HCT116 (cell line): ENCODE results near the gene TNRC18. TPM values are rescaled to one million over a fixed set of nuclear protein-coding genes. Genes with fewer than 3 reads are reported as not detected.
"Not testable (repeated sequence)": the region's sequence is repeated elsewhere in the genome, so short reads cannot be mapped to it uniquely, and the experiment has no call there.

Experiments
- ATAC-seq: fragments of 200-7000 bp; cut with Tn5 transposase; 2 replicates; pipeline ENCODE4 v1.9.1; 2020; ENCODE audit warnings: mild to moderate bottlenecking, moderate library complexity
- BruUV-seq: library from RNA; stranded (reverse); fragments of 400-500 nt; replicated peaks from 2 replicates; lab custom pipeline; 2021; lab: Mats Ljungman, UMichigan
- CTCF ChIA-PET: fragments of 300-600 bp; sonication (Branson Sonifier 250); formaldehyde crosslinking; loops from one replicate; lab custom pipeline; 2021; ENCODE audit warnings: antibody characterized with exemption; lab: Charles Lee
- POLR2A ChIA-PET: fragments of 300-600, 350-600 bp; sonication (Branson Sonifier 250); formaldehyde crosslinking; loops from one replicate; lab custom pipeline; 2021; ENCODE audit warnings: antibody characterized with exemption; lab: Charles Lee
- RAD21 ChIA-PET, 2 experiments: fragments of 300-600 bp; sonication (Branson Sonifier 250); formaldehyde crosslinking; loops; one replicate each; lab custom pipeline; 2023; ENCODE audit warnings: low total read pairs in 2 of 2; ENCODE audit not compliant: uncharacterized antibody in 2 of 2, unreplicated experiment in 2 of 2, low non-redundant PET in 1 of 2; lab: Charles Lee
- DNase-seq: peaks from one replicate; pipeline ENCODE4 v3.0.0-alpha.2; 2010; ENCODE audit warnings: low read depth, low spot score
- H2AFZ ChIP-seq: fragments of 200-600 bp; shearing (Covaris generic), sonication (generic); 2 replicates; pipeline ENCODE4 v1.6.1; 2017; ENCODE audit warnings: low read depth, mixed run types, mixed read lengths, antibody characterized with exemption, low read length; ENCODE audit not compliant: poor library complexity, severe bottlenecking
- H3K27ac ChIP-seq: 2 replicates; pipeline ENCODE4 v1.5.1; 2012; ENCODE audit warnings: low read depth, low read length
- H3K27me3 ChIP-seq: fragments of 200-600 bp; sonication (generic); 2 replicates; pipeline ENCODE4 v1.6.1; 2016; ENCODE audit warnings: mixed run types, low read length, mixed read lengths; ENCODE audit not compliant: insufficient read depth
- H3K36me3 ChIP-seq, 2 experiments: fragments of 200-500 bp in 1 of 2; fragments of 200-600 bp in 1 of 2; sonication (Bioruptor generic) in 1 of 2; sonication (generic) in 1 of 2; 2 replicates each; pipeline versions ENCODE4 v1.5.1 to v1.6.1; 2014 to 2016; ENCODE audit warnings: low read length in 2 of 2, inconsistent platforms in 1 of 2, mixed read lengths in 1 of 2, mixed run types in 1 of 2; ENCODE audit not compliant: insufficient read depth in 2 of 2, control insufficient read depth in 1 of 2
- H3K4me1 ChIP-seq, 2 experiments: fragments of 200-600 bp in 1 of 2; sonication (generic) in 1 of 2; 2 replicates each; pipeline versions ENCODE4 v1.5.1 to v1.6.1; 2012 to 2017; ENCODE audit warnings: low read length in 2 of 2, inconsistent platforms in 1 of 2, mild to moderate bottlenecking in 1 of 2, mixed read lengths in 1 of 2, mixed run types in 1 of 2, moderate library complexity in 1 of 2; ENCODE audit not compliant: insufficient read depth in 2 of 2, control insufficient read depth in 1 of 2
- H3K4me2 ChIP-seq: fragments of 200-600 bp; sonication (generic); 2 replicates; pipeline ENCODE4 v1.6.1; 2017; ENCODE audit warnings: mixed run types, low read length, mixed read lengths
- H3K4me3 ChIP-seq, 2 experiments: fragments of 200-600 bp in 1 of 2; sonication (generic) in 1 of 2; replicated peaks in 1 of 2; 2 replicates each; pipeline ENCODE4 v1.5.1; 2011 to 2016; ENCODE audit warnings: low read length in 2 of 2, control low read depth in 1 of 2, low read depth in 1 of 2, mild to moderate bottlenecking in 1 of 2, mixed read lengths in 1 of 2, mixed run types in 1 of 2
- H3K79me2 ChIP-seq: fragments of 200-600 bp; sonication (generic); 2 replicates; pipeline ENCODE4 v1.6.1; 2017; ENCODE audit warnings: mild to moderate bottlenecking, mixed run types, low read length, moderate library complexity, mixed read lengths; ENCODE audit not compliant: insufficient read depth
- H3K9ac ChIP-seq: fragments of 200-600 bp; sonication (generic); 2 replicates; pipeline ENCODE4 v1.6.1; 2016; ENCODE audit warnings: low read length, mixed read lengths
- H3K9me2 ChIP-seq: fragments of 200-600 bp; sonication (generic), shearing (Covaris generic); 2 replicates; pipeline ENCODE4 v1.6.1; 2017; ENCODE audit warnings: mixed run types, mild to moderate bottlenecking, moderate library complexity; ENCODE audit not compliant: insufficient read depth
- H3K9me3 ChIP-seq, 2 experiments: fragments of 200-500 bp in 1 of 2; fragments of 200-600 bp in 1 of 2; sonication (Bioruptor generic) in 1 of 2; sonication (generic) in 1 of 2; 2 replicates each; pipeline ENCODE4 v1.6.1; 2014 to 2017; ENCODE audit warnings: low read length in 2 of 2, mixed read lengths in 2 of 2, inconsistent platforms in 1 of 2, low read depth in 1 of 2, mild to moderate bottlenecking in 1 of 2, mixed run types in 1 of 2, moderate library complexity in 1 of 2; ENCODE audit not compliant: control insufficient read depth in 1 of 2, insufficient read depth in 1 of 2
- H4K20me1 ChIP-seq: fragments of 200-600 bp; sonication (generic), shearing (Covaris generic); 2 replicates; pipeline ENCODE4 v1.6.1; 2017; ENCODE audit warnings: mixed run types, mild to moderate bottlenecking, moderate library complexity; ENCODE audit not compliant: insufficient read depth
- CEBPB ChIP-seq: IDR thresholded peaks from 2 replicates; pipeline ENCODE4 v1.6.1; 2012; ENCODE audit warnings: low read depth
- EGR1 ChIP-seq: IDR thresholded peaks from 2 replicates; pipeline ENCODE4 v1.6.1; 2012; ENCODE audit warnings: low read depth
- ELF1 ChIP-seq: IDR thresholded peaks from 2 replicates; pipeline ENCODE4 v1.6.1; 2012; ENCODE audit warnings: low read depth, borderline replicate concordance
- EZH2 ChIP-seq: fragments of 200-600 bp; sonication (generic); IDR thresholded peaks from 2 replicates; pipeline ENCODE4 v1.6.1; 2017; ENCODE audit warnings: antibody characterized with exemption, mixed run types
- EZH2phosphoT487 ChIP-seq: fragments of 200-600 bp; IDR thresholded peaks from 2 replicates; pipeline ENCODE4 v1.6.1; 2018; ENCODE audit warnings: antibody characterized with exemption, borderline replicate concordance
- FOSL1 ChIP-seq: IDR thresholded peaks from 2 replicates; pipeline ENCODE4 v1.6.1; 2012; ENCODE audit warnings: low read depth
- POLR2AphosphoS5 ChIP-seq: IDR thresholded peaks from 2 replicates; pipeline ENCODE4 v1.6.1; 2011; ENCODE audit warnings: mild to moderate bottlenecking, low read depth, low read length, moderate library complexity
- RAD21 ChIP-seq: IDR thresholded peaks from 2 replicates; pipeline ENCODE4 v1.6.1; 2012; ENCODE audit warnings: low read depth, mild to moderate bottlenecking
- REST ChIP-seq: IDR thresholded peaks from 2 replicates; pipeline ENCODE4 v1.6.1; 2012; ENCODE audit warnings: low read depth
- SIN3A ChIP-seq: IDR thresholded peaks from 2 replicates; pipeline ENCODE4 v1.6.1; 2012; ENCODE audit warnings: low read depth
- SP1 ChIP-seq: IDR thresholded peaks from 2 replicates; pipeline ENCODE4 v1.6.1; 2012; ENCODE audit warnings: low read depth
- ZFX ChIP-seq: fragments of 450-650 bp; IDR thresholded peaks from 2 replicates; pipeline ENCODE4 v1.6.1; 2017
- intact Hi-C: fragments of 100-400 bp; cut with micrococcal nuclease; formaldehyde crosslinking; loops from 2 replicates; pipeline ENCODE4 v1.10.0; 2022
- total RNA-seq: library from RNA; stranded (reverse); gene quantifications from one replicate; pipeline ENCODE4 v1.2.1, GENCODE V29; 2021; ENCODE audit not compliant: unreplicated experiment
- TF ChIP-seq, protein P1 (sequence below): IDR thresholded peaks from 2 replicates; pipeline ENCODE4 v1.6.1; 2011; ENCODE audit warnings: mild to moderate bottlenecking, low read length, moderate library complexity; ENCODE audit not compliant: insufficient replicate concordance; ENCODE audit errors: extremely low read depth
- TF ChIP-seq, protein P2 (sequence below): IDR thresholded peaks from 2 replicates; pipeline ENCODE4 v1.6.1; 2012

Gene TNRC18
- total RNA-seq, 1 experiment from 2014 or later, result 101 TPM

GRCh38 chr7:5287802-5288201, 135.8 kb downstream of the TNRC18 start (continued):
- TF ChIP-seq REST, result no peak

GRCh38 chr7:5287373-5287772, 136.3 kb downstream of the TNRC18 start:
- RAD21 ChIA-PET, BruUV-seq, ATAC-seq, H3K4me3 ChIP-seq, H3K9me3 ChIP-seq, intact Hi-C loops, H3K36me3 ChIP-seq, H3K27ac ChIP-seq, H3K27me3 ChIP-seq, H3K9me2 ChIP-seq, H3K4me2 ChIP-seq, H3K79me2 ChIP-seq, DNase-seq, CTCF ChIA-PET, H3K9ac ChIP-seq, H4K20me1 ChIP-seq, H2AFZ ChIP-seq: not testable (repeated sequence)
- POLR2A ChIA-PET, result interaction anchor here (0.7 kb wide), 1 partner anchor 13 kb away, joined by 4 read pairs; no protein-coding TSS in a partner anchor
- H3K4me1 ChIP-seq, result peaks cover 12 to 18% of the 10 kb centered on the region in 2 experiments

GRCh38 chr7:5286933-5287332, 136.7 kb downstream of the TNRC18 start:
- H3K36me3 ChIP-seq, result 0 out of 4 replicates have a peak, but pooled peaks cover 0 to 2% of the 10 kb centered on the region in 2 experiments
- H3K9me3 ChIP-seq, result no peaks in the 10 kb centered on the region
- no peaks in the 10 kb centered on the region for H3K27me3 ChIP-seq
- no peak overlapping the region for H2AFZ ChIP-seq
- BruUV-seq, result no TSS peak
- POLR2A ChIA-PET, result interaction anchor here (0.7 kb wide), 1 partner anchor 13 kb away, joined by 4 read pairs; no protein-coding TSS in a partner anchor
- H3K4me2 ChIP-seq, result no peak overlapping the region
- RAD21 ChIA-PET, result no interaction called here
- H3K27ac ChIP-seq, result no peak overlapping the region
- no peak overlapping the region for H3K4me3 ChIP-seq
- DNase-seq (no peak), ATAC-seq (no peak)
- H3K9ac ChIP-seq, result no peak overlapping the region
- CTCF ChIA-PET, result no interaction called here
- intact Hi-C loops, result no loop called here
- peaks cover 12 to 22% of the 10 kb centered on the region in 2 experiments for H3K4me1 ChIP-seq
- no peaks in the 10 kb centered on the region for H3K79me2 ChIP-seq
- H4K20me1 ChIP-seq, result no peaks in the 10 kb centered on the region
- no peaks in the 10 kb centered on the region for H3K9me2 ChIP-seq
- no peak for TF ChIP-seq EGR1
- TF ChIP-seq, protein P1, sequence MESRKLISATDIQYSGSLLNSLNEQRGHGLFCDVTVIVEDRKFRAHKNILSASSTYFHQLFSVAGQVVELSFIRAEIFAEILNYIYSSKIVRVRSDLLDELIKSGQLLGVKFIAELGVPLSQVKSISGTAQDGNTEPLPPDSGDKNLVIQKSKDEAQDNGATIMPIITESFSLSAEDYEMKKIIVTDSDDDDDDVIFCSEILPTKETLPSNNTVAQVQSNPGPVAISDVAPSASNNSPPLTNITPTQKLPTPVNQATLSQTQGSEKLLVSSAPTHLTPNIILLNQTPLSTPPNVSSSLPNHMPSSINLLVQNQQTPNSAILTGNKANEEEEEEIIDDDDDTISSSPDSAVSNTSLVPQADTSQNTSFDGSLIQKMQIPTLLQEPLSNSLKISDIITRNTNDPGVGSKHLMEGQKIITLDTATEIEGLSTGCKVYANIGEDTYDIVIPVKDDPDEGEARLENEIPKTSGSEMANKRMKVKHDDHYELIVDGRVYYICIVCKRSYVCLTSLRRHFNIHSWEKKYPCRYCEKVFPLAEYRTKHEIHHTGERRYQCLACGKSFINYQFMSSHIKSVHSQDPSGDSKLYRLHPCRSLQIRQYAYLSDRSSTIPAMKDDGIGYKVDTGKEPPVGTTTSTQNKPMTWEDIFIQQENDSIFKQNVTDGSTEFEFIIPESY, result no peak
- TF ChIP-seq EZH2, result no peak
- no peak for TF ChIP-seq ZFX
- no peak for TF ChIP-seq SIN3A
- no peak for TF ChIP-seq SP1
- no peak for TF ChIP-seq RAD21
- TF ChIP-seq, protein P2, sequence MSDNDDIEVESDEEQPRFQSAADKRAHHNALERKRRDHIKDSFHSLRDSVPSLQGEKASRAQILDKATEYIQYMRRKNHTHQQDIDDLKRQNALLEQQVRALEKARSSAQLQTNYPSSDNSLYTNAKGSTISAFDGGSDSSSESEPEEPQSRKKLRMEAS, result no peak
- no peak for TF ChIP-seq FOSL1
- TF ChIP-seq CEBPB, result no peak
- no peak for TF ChIP-seq POLR2AphosphoS5
- no peak for TF ChIP-seq EZH2phosphoT487
- TF ChIP-seq ELF1, result no peak
